HFFc6 (cell line): Measurements from ENCODE around the gene HS3ST4. TPM values are rescaled to one million over a fixed set of nuclear protein-coding genes. Genes with fewer than 3 reads are reported as not detected.

Experiments used
- DNase-seq: peaks from one replicate; pipeline ENCODE4 v3.0.0-alpha.2; 2018
- H3K27ac Mint-ChIP-seq: 2 replicates; pipeline ENCODE4 v1.8.0; 2020; ENCODE audit warnings: mild to moderate bottlenecking, mixed read lengths
- H3K27me3 Mint-ChIP-seq: 2 replicates; pipeline ENCODE4 v1.8.0; 2021; ENCODE audit warnings: mild to moderate bottlenecking, moderate library complexity, mixed read lengths; ENCODE audit not compliant: insufficient read depth
- H3K36me3 Mint-ChIP-seq: 2 replicates; pipeline ENCODE4 v1.8.0; 2021; ENCODE audit warnings: low read depth, mixed read lengths
- H3K4me1 Mint-ChIP-seq: 2 replicates; pipeline ENCODE4 v1.8.0; 2020; ENCODE audit warnings: low read depth, mixed read lengths
- H3K4me3 Mint-ChIP-seq: 2 replicates; pipeline ENCODE4 v1.8.0; 2020; ENCODE audit warnings: mild to moderate bottlenecking, moderate library complexity, mixed read lengths
- H3K9me3 Mint-ChIP-seq: 2 replicates; pipeline ENCODE4 v1.8.0; 2020; ENCODE audit warnings: mild to moderate bottlenecking, mixed read lengths
- total RNA-seq, 6 experiments: library from RNA; stranded (reverse); fragmentation: NEBNext Ultra II Directional; extraction: Animal tissue kit (Norgen Biotek cat#: 25700); gene quantifications; 2 replicates in 1 of 6; 3 replicates in 5 of 6; pipeline ENCODE4 v1.2.3, GENCODE V29; 2021
- TF ChIP-seq, protein P1 (sequence below): fragments of 200-600 bp; sonication (generic); IDR thresholded peaks from 2 replicates; pipeline ENCODE4 v1.5.0; 2021; ENCODE audit warnings: antibody characterized with exemption, mild to moderate bottlenecking

The HS3ST4 gene
- total RNA-seq, 6 experiments from 2014 or later = not detected

DNA sequence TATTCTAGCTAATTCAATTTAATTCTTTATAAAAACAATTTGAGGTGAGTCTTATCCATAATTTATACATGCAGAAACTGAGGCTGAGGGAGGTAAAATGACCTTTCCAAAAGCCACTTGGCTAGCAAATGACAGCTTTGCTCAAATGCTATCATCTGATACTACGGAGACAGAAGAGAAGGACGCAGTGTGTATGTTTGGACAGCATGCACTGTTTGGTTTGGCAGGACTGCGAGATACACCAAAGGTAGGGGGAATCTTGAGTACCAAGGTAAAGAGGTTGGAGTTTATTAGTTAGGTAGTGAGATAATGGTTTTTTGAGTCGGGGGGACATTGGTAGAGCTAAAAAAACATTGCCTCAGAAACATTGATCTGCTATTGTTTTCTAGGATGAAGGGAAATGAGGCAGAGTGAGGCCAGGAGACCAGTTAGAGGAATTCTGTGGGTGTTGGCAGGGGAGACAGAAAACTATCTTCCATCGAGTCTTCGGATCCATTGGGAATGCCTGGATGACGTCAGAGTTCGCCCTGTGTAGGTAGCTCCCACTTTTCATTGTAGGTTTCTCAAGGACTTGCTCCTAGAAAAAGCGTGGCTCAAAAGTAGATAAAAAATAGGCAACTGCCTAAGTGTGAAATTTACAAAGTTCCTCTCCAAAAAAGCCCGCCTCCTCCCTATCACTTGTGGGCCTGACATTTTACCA, 2.5 kb upstream of the HS3ST4 start:
- Mint-ChIP-seq H3K4me3 (no peak overlapping the region), H3K27ac (no peak overlapping the region), H3K4me1 (no peaks in the 10 kb centered on the region), H3K36me3 (no peaks in the 10 kb centered on the region), H3K27me3 (peaks cover 16% of the 10 kb centered on the region; the same call in 1 of the 2 replicates), H3K9me3 (no peaks in the 10 kb centered on the region)
- no peak for DNase-seq
- TF ChIP-seq, protein P1, sequence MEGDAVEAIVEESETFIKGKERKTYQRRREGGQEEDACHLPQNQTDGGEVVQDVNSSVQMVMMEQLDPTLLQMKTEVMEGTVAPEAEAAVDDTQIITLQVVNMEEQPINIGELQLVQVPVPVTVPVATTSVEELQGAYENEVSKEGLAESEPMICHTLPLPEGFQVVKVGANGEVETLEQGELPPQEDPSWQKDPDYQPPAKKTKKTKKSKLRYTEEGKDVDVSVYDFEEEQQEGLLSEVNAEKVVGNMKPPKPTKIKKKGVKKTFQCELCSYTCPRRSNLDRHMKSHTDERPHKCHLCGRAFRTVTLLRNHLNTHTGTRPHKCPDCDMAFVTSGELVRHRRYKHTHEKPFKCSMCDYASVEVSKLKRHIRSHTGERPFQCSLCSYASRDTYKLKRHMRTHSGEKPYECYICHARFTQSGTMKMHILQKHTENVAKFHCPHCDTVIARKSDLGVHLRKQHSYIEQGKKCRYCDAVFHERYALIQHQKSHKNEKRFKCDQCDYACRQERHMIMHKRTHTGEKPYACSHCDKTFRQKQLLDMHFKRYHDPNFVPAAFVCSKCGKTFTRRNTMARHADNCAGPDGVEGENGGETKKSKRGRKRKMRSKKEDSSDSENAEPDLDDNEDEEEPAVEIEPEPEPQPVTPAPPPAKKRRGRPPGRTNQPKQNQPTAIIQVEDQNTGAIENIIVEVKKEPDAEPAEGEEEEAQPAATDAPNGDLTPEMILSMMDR = no peak

DNA sequence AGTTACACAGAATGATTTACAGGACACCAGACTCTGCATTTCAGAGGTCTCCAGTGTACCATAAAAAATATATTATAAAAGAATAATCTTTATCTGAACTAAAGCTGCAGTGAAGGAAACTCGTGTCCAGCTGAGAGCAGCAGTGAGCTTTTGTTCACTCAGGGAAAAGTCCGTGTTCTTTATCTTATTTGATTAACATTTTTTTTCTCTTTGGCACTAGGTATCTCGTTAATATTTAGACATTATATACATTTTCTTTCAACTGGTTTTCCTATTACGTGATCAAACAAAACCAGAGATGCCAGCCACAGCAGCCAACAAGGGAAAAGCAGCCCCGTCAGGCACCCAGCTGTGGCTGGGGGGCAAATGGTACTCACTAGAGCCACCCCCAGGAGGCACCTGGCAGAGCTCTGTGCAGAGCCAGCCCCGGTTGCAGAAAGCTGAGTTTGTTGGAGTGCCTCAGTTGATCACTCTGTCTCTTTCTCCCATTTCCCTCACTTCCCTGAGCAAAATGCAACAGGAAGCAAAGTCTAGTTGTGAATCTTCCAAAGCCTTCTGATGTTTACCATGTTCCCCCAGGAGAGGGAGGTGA, 1.1 kb upstream of the HS3ST4 start:
- Mint-ChIP-seq H3K4me1 (no peaks in the 10 kb centered on the region), H3K27me3 (peaks cover 20% of the 10 kb centered on the region; the same call in 1 of the 2 replicates), H3K4me3 (no peak overlapping the region), H3K36me3 (no peaks in the 10 kb centered on the region), H3K27ac (no peak overlapping the region), H3K9me3 (no peaks in the 10 kb centered on the region)
- TF ChIP-seq, protein P1 = no peak
- DNase-seq = no peak

DNA sequence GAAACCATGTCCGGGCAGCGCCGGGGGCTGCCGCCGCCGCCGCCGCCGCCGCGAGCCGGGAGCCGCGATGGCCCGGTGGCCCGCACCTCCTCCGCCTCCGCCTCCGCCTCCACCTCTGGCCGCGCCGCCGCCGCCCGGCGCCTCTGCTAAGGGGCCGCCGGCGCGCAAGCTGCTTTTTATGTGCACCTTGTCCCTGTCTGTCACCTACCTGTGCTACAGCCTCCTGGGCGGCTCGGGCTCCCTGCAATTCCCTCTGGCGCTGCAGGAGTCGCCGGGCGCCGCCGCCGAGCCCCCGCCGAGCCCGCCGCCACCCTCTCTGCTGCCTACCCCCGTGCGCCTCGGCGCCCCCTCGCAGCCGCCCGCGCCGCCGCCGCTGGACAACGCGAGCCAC, 587 bp downstream of the HS3ST4 start:
- Mint-ChIP-seq H3K27me3 (peaks cover 22% of the 10 kb centered on the region; the same call in 1 of the 2 replicates), H3K36me3 (no peaks in the 10 kb centered on the region), H3K27ac (no peak overlapping the region), H3K9me3 (no peaks in the 10 kb centered on the region), H3K4me1 (no peaks in the 10 kb centered on the region), H3K4me3 (no peak overlapping the region)
- TF ChIP-seq, protein P1 = no peak
- no peak for DNase-seq

DNA sequence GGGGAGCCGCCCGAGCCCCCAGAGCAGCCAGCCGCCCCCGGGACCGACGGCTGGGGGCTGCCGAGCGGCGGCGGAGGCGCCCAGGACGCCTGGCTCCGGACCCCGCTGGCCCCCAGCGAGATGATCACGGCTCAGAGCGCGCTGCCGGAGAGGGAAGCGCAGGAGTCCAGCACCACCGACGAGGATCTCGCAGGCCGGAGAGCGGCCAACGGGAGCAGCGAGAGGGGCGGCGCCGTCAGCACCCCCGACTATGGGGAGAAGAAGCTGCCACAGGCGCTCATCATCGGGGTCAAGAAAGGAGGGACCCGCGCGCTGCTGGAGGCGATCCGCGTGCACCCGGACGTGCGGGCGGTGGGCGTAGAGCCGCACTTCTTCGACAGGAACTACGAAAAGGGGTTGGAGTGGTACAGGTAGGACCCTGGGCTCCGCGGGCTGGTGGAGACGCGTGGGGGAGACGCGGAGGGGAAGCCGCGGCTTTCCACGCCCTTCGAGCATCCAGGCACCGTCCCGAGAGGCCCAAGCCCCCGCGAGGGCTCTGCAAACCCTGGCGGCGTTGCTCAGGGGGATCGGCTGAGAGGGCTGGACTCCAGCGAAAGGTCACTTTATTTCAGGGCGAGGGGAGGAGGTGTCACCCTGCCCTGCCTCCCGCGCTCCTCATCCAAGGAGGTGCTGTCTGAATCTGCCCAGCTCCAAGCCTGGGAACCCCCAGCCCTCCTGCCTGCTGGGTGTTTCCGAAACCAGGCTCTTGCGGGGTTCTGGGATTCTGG, 1.2 kb downstream of the HS3ST4 start:
- Mint-ChIP-seq H3K9me3 (no peaks in the 10 kb centered on the region), H3K4me1 (no peaks in the 10 kb centered on the region), H3K27ac (no peak overlapping the region), H3K27me3 (peaks cover 21% of the 10 kb centered on the region), H3K4me3 (no peak overlapping the region), H3K36me3 (no peaks in the 10 kb centered on the region)
- TF ChIP-seq, protein P1 = no peak
- no peak for DNase-seq

DNA sequence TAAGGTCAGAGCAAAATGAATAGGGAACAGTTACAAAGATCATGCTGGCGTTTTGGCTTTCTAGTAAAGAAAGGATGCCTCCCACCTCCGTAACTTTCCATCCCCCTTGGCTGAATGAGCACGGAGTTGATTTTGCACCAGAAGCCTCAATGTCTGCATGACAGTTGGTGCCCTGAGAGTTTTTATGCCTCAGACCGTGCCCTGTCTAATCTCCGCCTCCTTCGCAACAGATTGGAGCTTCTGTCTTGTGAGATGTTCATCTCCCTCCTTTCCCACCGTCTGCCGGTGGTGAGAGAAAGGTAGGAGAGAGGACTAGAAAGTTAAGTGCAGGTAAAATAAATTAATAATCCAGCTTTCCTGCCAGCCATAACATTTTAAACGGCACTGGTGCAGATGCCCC, 1.9 kb downstream of the HS3ST4 start:
- Mint-ChIP-seq H3K27ac (no peak overlapping the region), H3K4me1 (no peaks in the 10 kb centered on the region), H3K27me3 (peaks cover 21% of the 10 kb centered on the region), H3K36me3 (no peaks in the 10 kb centered on the region), H3K9me3 (no peaks in the 10 kb centered on the region), H3K4me3 (no peak overlapping the region)
- TF ChIP-seq, protein P1 = no peak
- DNase-seq = no peak
